Measurements from ENCODE around the gene AIFM2. TPM values are rescaled to one million over a fixed set of nuclear protein-coding genes. Genes with fewer than 3 reads are reported as not detected.

Gene AIFM2
- total and polyA plus RNA-seq, 2 of the 13 experiments (the other 11 are each of a cell fraction or from before 2014, with no cell fraction given): 20.3 to 29.5 TPM

GRCh38 chr10:70090951-70091350 is 41.7 kb downstream of the AIFM2 start (continued):
- no peak for TF ChIP-seq ZNF142 (CRISPR knock-in tag; IDR thresholded peaks at IDR 0.05)
- no peak for TF ChIP-seq ATF6 (CRISPR knock-in tag; conservative IDR thresholded peaks at IDR 0.05)
- TF ChIP-seq SIN3A (IDR thresholded peaks at IDR 0.05; ENCODE audit: borderline replicate concordance, low read depth, low read length): no peak
- no peak for TF ChIP-seq NFE2 (CRISPR knock-in tag; IDR thresholded peaks at IDR 0.05)
- peak; percentile 57; the same call in 1 of the 2 replicates for TF ChIP-seq PITX1 (CRISPR knock-in tag; IDR thresholded peaks at IDR 0.05)
- TF ChIP-seq ZNF430 (CRISPR knock-in tag; IDR thresholded peaks at IDR 0.05): no peak
- 0 out of 2 replicates have a peak, but pooled peaks have one; percentile 30 for TF ChIP-seq HOXA5 (CRISPR knock-in tag; IDR thresholded peaks at IDR 0.05)
- no peak for TF ChIP-seq RNF219 (CRISPR knock-in tag; IDR thresholded peaks at IDR 0.05)
- no peak for TF ChIP-seq KDM4B (CRISPR knock-in tag; IDR thresholded peaks at IDR 0.05)
- peak; percentile 60; the same call in 1 of the 2 replicates for TF ChIP-seq ZNF609 (CRISPR knock-in tag; IDR thresholded peaks at IDR 0.05; ENCODE audit: borderline replicate concordance)
- TF ChIP-seq ZBTB7B (CRISPR knock-in tag; IDR thresholded peaks at IDR 0.05): peak; percentile 68; the same call in 1 of the 2 replicates

Data from HepG2 (cell line).